WERI-Rb-1 (cell line): Measurements from ENCODE around the gene FREM2.

ENCODE experiments used
- DNase-seq: peaks from one replicate; pipeline ENCODE4 v3.0.0-alpha.2; 2020
- H3K27ac ChIP-seq: fragments of 250-450 bp; sonication (Bioruptor Pico); 2 replicates; pipeline ENCODE4 v1.5.1; 2020; ENCODE audit warnings: mild to moderate bottlenecking, moderate library complexity
- H3K27me3 ChIP-seq: fragments of 250-450 bp; sonication (Bioruptor Pico); 2 replicates; pipeline ENCODE4 v1.5.1; 2021; ENCODE audit warnings: mild to moderate bottlenecking, low read depth, moderate library complexity; ENCODE audit not compliant: insufficient read depth, severe bottlenecking
- H3K36me3 ChIP-seq: fragments of 250-450 bp; sonication (Bioruptor Pico); 2 replicates; pipeline ENCODE4 v1.5.1; 2020; ENCODE audit warnings: mild to moderate bottlenecking, moderate library complexity
- H3K4me3 ChIP-seq: 2 replicates; pipeline ENCODE4 v1.5.1; 2011; ENCODE audit warnings: low read depth, mild to moderate bottlenecking, control low read depth, low read length
- H3K9me3 ChIP-seq: fragments of 250-450 bp; sonication (Bioruptor Pico); 2 replicates; pipeline ENCODE4 v1.5.1; 2021; ENCODE audit warnings: mild to moderate bottlenecking, moderate library complexity; ENCODE audit not compliant: severe bottlenecking
- TF ChIP-seq, protein P1 (sequence below): IDR thresholded peaks from 2 replicates; pipeline ENCODE4 v1.5.1; 2011; ENCODE audit warnings: low read depth, mild to moderate bottlenecking, control low read depth, inconsistent platforms, low read length

The FREM2 gene

DNA sequence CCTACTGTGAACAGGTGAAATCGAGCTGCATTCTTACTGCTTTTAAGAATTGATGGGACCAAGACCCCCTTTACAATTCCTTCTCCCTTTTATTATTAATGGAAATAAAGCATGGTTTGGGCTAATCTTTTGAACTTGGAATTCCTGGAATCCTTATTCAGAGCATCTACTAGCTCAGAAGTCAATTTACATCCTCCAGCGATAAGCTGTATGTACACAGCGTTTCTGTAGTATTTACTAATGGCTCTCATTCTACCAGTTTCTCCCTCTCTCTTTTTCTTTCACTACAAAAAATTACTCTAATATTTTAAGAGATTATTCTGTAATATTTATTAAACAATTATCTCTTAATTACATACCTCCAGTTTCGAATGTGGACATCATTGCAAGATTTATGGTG is 31.5 kb downstream of the FREM2 start:
- TF ChIP-seq, protein P1, sequence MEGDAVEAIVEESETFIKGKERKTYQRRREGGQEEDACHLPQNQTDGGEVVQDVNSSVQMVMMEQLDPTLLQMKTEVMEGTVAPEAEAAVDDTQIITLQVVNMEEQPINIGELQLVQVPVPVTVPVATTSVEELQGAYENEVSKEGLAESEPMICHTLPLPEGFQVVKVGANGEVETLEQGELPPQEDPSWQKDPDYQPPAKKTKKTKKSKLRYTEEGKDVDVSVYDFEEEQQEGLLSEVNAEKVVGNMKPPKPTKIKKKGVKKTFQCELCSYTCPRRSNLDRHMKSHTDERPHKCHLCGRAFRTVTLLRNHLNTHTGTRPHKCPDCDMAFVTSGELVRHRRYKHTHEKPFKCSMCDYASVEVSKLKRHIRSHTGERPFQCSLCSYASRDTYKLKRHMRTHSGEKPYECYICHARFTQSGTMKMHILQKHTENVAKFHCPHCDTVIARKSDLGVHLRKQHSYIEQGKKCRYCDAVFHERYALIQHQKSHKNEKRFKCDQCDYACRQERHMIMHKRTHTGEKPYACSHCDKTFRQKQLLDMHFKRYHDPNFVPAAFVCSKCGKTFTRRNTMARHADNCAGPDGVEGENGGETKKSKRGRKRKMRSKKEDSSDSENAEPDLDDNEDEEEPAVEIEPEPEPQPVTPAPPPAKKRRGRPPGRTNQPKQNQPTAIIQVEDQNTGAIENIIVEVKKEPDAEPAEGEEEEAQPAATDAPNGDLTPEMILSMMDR: no peak
- H3K9me3 ChIP-seq: no peaks in the 10 kb centered on the region
- no peaks in the 10 kb centered on the region for H3K36me3 ChIP-seq
- no peak overlapping the region for H3K27ac ChIP-seq
- no peaks in the 10 kb centered on the region for H3K27me3 ChIP-seq
- no peak overlapping the region for H3K4me3 ChIP-seq
- DNase-seq: no peak

DNA sequence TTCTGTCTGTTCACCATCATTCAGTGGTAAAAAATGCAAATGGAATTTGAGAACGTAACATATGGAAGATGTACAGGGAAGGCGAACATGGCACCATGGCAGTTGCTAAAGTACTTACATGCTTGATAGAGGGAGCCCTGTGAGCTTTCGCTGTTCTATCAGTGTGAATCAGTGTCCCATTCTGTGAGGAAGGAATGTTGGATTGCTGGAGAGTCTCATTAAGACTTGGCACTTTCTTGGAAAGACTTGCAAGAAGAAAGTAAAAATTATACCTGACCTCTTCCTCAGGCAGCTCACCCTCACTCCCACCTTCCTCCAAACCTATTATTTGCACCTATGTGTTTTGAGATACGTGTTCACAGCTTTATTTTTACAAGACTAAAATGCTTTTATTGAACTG is 43.5 kb downstream of the FREM2 start:
- H3K9me3 ChIP-seq: no peaks in the 10 kb centered on the region
- TF ChIP-seq, protein P1: no peak
- DNase-seq: no peak
- H3K27ac ChIP-seq: no peak overlapping the region
- H3K27me3 ChIP-seq: no peaks in the 10 kb centered on the region
- H3K4me3 ChIP-seq: no peak overlapping the region
- no peaks in the 10 kb centered on the region for H3K36me3 ChIP-seq

DNA sequence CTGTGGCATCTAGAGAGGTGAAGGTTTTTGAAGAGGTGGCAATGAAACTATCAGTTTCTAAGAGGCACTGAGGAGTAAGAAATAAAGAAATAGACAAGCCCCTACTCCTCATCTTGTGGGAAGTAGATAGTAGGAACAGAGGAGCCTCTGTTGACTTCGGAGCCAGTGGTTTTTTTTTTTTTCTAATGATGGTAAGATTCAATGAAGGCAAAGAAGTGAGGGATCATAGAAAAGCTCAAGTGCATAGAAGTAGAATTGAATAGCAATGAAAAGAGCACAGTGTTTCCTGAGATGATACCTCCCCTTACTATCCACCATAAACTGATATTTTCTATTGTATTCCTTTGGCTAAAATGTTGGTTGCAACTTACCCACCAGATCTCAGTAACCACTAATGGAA is 46.3 kb downstream of the FREM2 start:
- Histone ChIP-seq H3K36me3 (no peaks in the 10 kb centered on the region), H3K27me3 (no peaks in the 10 kb centered on the region), H3K27ac (no peak overlapping the region), H3K9me3 (no peaks in the 10 kb centered on the region), H3K4me3 (no peak overlapping the region)
- DNase-seq: no peak
- TF ChIP-seq, protein P1: no peak

DNA sequence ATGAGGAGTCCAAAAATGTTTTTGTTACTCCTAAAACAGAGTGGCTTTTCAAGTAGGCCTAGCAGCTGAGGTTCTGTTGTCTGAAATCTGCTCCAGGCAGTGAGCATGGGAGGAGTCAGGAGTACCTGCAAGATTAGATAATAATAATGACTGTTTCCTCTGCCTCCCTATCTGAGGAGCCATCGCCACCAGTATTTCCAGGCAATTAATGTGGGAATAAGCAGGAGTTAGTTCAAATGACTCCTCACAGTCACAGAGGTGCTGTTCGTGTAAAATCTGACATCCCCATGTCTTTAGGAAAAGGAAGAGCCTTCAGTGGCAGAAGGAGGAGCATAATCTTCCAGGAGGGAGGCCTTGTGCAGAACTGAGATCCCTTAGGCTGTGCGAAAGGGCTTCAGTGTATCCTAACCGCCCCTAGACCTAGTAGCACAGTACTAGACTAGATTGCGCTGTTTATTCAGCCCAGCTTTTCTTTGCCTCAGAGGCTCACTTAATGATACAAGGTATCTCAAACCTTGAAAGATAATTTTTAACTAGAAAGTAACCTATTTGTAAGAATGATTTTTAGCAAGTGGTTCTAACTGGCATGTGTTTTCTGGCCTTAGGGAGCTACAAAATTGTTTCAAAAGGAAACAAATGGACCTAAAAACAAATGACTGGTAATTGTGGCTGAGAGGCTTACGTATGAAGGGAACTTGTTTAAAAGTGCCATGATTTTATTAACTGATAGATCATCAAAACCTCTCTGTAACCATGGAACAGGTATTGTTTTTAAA is 49.0 kb downstream of the FREM2 start:
- DNase-seq: no peak
- Histone ChIP-seq H3K9me3 (no peaks in the 10 kb centered on the region), H3K4me3 (no peak overlapping the region), H3K27me3 (no peaks in the 10 kb centered on the region), H3K27ac (no peak overlapping the region), H3K36me3 (no peaks in the 10 kb centered on the region)
- TF ChIP-seq, protein P1: no peak

DNA sequence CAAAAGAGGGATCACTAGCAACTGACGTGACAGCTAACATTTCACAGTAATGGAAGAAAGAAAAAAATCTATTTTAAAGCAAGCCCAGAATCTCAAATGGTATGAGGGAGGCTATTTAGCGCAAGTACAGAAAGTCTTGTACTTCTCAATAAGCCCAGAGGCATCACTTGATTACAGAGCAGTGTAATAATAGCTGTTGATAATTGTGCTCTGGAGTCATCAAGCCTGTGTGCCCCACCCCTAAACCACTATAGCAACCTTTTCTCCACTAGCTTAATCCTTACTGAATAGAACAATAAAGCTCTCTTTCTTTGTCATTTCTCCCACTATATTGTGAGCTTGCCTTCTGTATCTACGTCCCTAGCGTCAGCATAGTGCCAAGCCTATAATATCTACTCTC is 56.6 kb downstream of the FREM2 start:
- Histone ChIP-seq H3K27me3 (no peaks in the 10 kb centered on the region), H3K4me3 (no peak overlapping the region), H3K9me3 (no peaks in the 10 kb centered on the region), H3K36me3 (no peaks in the 10 kb centered on the region), H3K27ac (no peak overlapping the region)
- TF ChIP-seq, protein P1: no peak
- no peak for DNase-seq

DNA sequence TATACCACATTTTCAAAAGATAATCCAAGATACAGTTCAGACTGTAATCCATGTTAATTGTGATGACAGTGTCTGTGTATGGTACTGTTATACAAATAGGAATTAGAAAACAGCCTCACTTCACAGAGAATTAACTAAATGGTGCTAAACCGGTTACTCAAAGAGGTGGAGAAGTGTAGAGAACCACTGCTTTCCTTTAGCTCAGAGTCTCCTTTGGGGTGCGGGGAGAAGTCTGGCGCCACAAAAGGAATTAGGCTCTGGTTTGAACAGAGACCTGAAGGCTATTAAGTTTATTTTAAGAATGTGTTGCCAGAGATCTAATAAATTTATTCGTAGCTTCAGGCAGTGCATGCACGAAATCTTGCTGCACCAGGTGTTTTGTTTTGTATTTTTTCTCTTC is 65.8 kb downstream of the FREM2 start:
- no peak overlapping the region for H3K4me3 ChIP-seq
- H3K9me3 ChIP-seq: no peaks in the 10 kb centered on the region
- peak; percentile 23 for DNase-seq
- H3K36me3 ChIP-seq: no peaks in the 10 kb centered on the region
- H3K27ac ChIP-seq: peak overlapping the region; percentile 36; the same call in 1 of the 2 replicates
- no peaks in the 10 kb centered on the region for H3K27me3 ChIP-seq
- TF ChIP-seq, protein P1: no peak
